ENCODE results near the gene MCAM.

- TF ChIP-seq JUN (CRISPR knock-in tag; IDR thresholded peaks at IDR 0.05) (no peak), CTCF (IDR thresholded peaks at IDR 0.05) (no peak), JAZF1 (CRISPR knock-in tag; IDR thresholded peaks at IDR 0.05) (no peak), ZBTB43 (CRISPR knock-in tag; IDR thresholded peaks at IDR 0.05) (no peak), AFF4 (CRISPR knock-in tag; IDR thresholded peaks at IDR 0.05; ENCODE audit: borderline replicate concordance) (no peak), ATF1 (CRISPR knock-in tag; IDR thresholded peaks at IDR 0.05) (no peak), SMAD4 (CRISPR knock-in tag; IDR thresholded peaks at IDR 0.05) (no peak), CBFB (CRISPR knock-in tag; IDR thresholded peaks at IDR 0.05; ENCODE audit: low read depth) (no peak), FOXP1 (CRISPR knock-in tag; IDR thresholded peaks at IDR 0.05; ENCODE audit: borderline replicate concordance) (no peak)
Measured at GRCh38 chr11:119322360-119322739, 5.4 kb upstream of the MCAM start.

All from WTC11 (cell line).